ENCODE measurements around the gene SHISA9.

DNA sequence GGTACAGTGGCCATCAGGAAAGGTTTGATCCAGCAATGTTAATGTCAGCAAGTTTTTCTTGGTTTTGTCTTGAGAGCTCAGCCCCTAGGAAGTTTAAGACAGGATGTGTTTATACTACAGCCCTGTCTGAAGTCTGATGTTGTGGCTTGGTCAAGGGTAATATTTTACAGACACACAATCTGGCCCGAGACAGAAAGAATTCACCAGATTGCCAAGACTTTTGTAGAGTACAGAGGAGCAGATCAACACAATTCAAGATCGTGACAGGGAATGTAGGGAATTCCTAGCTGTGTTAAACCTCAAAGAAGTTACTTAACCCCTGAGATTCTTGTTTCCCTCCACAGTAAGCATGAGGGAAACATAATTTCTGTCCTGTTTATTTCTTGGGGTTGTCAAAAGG lies 63.1 kb downstream of the SHISA9 start:
- no peak for TF ChIP-seq ARNTL (CRISPR knock-in tag; IDR thresholded peaks at IDR 0.05; ENCODE audit: borderline replicate concordance, low read depth)
- TF ChIP-seq ZFP30 (CRISPR knock-in tag; IDR thresholded peaks at IDR 0.05): no peak
- TF ChIP-seq POU6F1 (CRISPR knock-in tag; IDR thresholded peaks at IDR 0.05; ENCODE audit: borderline replicate concordance, low read depth): no peak
- TF ChIP-seq GLIS3 (CRISPR knock-in tag; IDR thresholded peaks at IDR 0.05): no peak
- no peak for TF ChIP-seq TCF4 (CRISPR knock-in tag; IDR thresholded peaks at IDR 0.05; ENCODE audit: borderline replicate concordance)
- TF ChIP-seq, protein P1, sequence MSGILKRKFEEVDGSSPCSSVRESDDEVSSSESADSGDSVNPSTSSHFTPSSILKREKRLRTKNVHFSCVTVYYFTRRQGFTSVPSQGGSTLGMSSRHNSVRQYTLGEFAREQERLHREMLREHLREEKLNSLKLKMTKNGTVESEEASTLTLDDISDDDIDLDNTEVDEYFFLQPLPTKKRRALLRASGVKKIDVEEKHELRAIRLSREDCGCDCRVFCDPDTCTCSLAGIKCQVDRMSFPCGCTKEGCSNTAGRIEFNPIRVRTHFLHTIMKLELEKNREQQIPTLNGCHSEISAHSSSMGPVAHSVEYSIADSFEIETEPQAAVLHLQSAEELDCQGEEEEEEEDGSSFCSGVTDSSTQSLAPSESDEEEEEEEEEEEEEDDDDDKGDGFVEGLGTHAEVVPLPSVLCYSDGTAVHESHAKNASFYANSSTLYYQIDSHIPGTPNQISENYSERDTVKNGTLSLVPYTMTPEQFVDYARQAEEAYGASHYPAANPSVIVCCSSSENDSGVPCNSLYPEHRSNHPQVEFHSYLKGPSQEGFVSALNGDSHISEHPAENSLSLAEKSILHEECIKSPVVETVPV (CRISPR knock-in tag; IDR thresholded peaks at IDR 0.05): no peak
- TF ChIP-seq ZNF8 (CRISPR knock-in tag; IDR thresholded peaks at IDR 0.05): no peak
- TF ChIP-seq ZNF565 (CRISPR knock-in tag; conservative IDR thresholded peaks at IDR 0.05; ENCODE audit: low read depth): no peak
- no peak for TF ChIP-seq ISL1 (CRISPR knock-in tag; IDR thresholded peaks at IDR 0.05)
- no peak for TF ChIP-seq TSHZ2 (CRISPR knock-in tag; IDR thresholded peaks at IDR 0.05)
